Stimulated activated CD8-positive, alpha-beta memory T cell treated with anti-CD3 and anti-CD28 coated beads, Interleukin-15, amount 100 ng/mL, for 4 hours (primary cell): ENCODE data around the gene SLC25A34.
"Not testable (repeated sequence)": the region's sequence is repeated elsewhere in the genome, so short reads cannot be mapped to it uniquely, and the experiment has no call there.

Experiments
- DNase-seq, 2 donors: peaks; one replicate each; pipeline ENCODE4 v3.0.0-alpha.2; 2020; ENCODE audit warnings: low read depth in 2 of 2

Gene SLC25A34

GRCh38 chr1:15736038-15736891 lies at the start of gene SLC25A34:
Gene SLC25A34, plus strand, starts transcription at chr1:15736258. Its CDS starts 228 bp downstream, at chr1:15736486.
- no peak for DNase-seq

- DNase-seq, result no peak
Measured at GRCh38 chr1:15687446-15687845, 48.6 kb upstream of the SLC25A34 start.

GRCh38 chr1:15690317-15690716 lies 45.7 kb upstream of the SLC25A34 start:
- DNase-seq, result no peak

- no peak for DNase-seq
Measured at GRCh38 chr1:15691434-15692032, 44.5 kb upstream of the SLC25A34 start.

GRCh38 chr1:15692121-15692682 lies 43.9 kb upstream of the SLC25A34 start:
- DNase-seq, result no peak

GRCh38 chr1:15693371-15693770 lies 42.7 kb upstream of the SLC25A34 start:
- DNase-seq, result no peak

- no peak for DNase-seq
Measured at GRCh38 chr1:15696956-15697521, 39.0 kb upstream of the SLC25A34 start.

- no peak for DNase-seq
Measured at GRCh38 chr1:15698201-15698600, 37.9 kb upstream of the SLC25A34 start.

GRCh38 chr1:15699321-15699720 lies 36.7 kb upstream of the SLC25A34 start:
- DNase-seq, result not testable (repeated sequence)

GRCh38 chr1:15700508-15700907 lies 35.5 kb upstream of the SLC25A34 start:
- no peak for DNase-seq

GRCh38 chr1:15701784-15702183 lies 34.3 kb upstream of the SLC25A34 start:
- DNase-seq, result no peak

- no peak for DNase-seq
Measured at GRCh38 chr1:15702722-15703550, 33.1 kb upstream of the SLC25A34 start.

GRCh38 chr1:15703562-15703961 lies 32.5 kb upstream of the SLC25A34 start:
- DNase-seq, result no peak

GRCh38 chr1:15704526-15705183 lies 31.4 kb upstream of the SLC25A34 start:
- DNase-seq, result no peak

- no peak for DNase-seq
Measured at GRCh38 chr1:15705184-15705566, 30.9 kb upstream of the SLC25A34 start.

- DNase-seq, result no peak
Measured at GRCh38 chr1:15706751-15707150, 29.3 kb upstream of the SLC25A34 start.

GRCh38 chr1:15707239-15707925 lies 28.7 kb upstream of the SLC25A34 start:
- no peak for DNase-seq

- no peak for DNase-seq
Measured at GRCh38 chr1:15708486-15709137, 27.4 kb upstream of the SLC25A34 start.

- DNase-seq, result no peak
Measured at GRCh38 chr1:15709226-15709625, 26.8 kb upstream of the SLC25A34 start.

- no peak for DNase-seq
Measured at GRCh38 chr1:15712168-15712567, 23.9 kb upstream of the SLC25A34 start.
